Measurements from ENCODE around the gene PCDHA6. TPM values are rescaled to one million over a fixed set of nuclear protein-coding genes. Genes with fewer than 3 reads are reported as not detected.
"Not testable (repeated sequence)": the region's sequence is repeated elsewhere in the genome, so short reads cannot be mapped to it uniquely, and the experiment has no call there.

Gene PCDHA6
- total RNA-seq, 2 experiments from 2014 or later = not detected

DNA sequence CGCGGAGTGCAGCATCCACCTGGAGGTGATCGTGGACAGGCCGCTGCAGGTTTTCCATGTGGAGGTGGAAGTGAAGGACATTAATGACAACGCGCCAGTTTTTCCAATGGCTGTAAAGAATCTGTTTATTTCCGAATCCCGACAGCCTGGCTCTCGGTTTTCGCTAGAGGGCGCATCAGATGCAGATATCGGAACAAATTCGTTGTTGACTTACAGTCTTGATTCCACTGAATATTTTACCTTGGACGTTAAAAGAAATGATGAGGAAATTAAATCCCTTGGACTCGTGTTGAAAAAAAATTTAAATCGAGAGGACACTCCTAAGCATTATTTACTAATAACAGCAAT lies 26.3 kb upstream of the PCDHA6 start:
- no peaks in the 10 kb centered on the region for H3K9me2 ChIP-seq (ENCODE audit: insufficient read depth, low read length)
- BruUV-seq (replicated peaks) = no TSS peak
- intact Hi-C loops (cut with micrococcal nuclease; ENCODE audit: unreplicated experiment) = no loop called here
- no peak overlapping the region for H3K4me2 ChIP-seq (ENCODE audit: low read length)
- ChIA-PET CTCF (ENCODE audit: unreplicated experiment) (no interaction called here), POLR2A (no interaction called here)
- H3K9me3 ChIP-seq (ENCODE audit: low read length) = no peaks in the 10 kb centered on the region
- TF ChIP-seq EZH2phosphoT487 (IDR thresholded peaks at IDR 0.05; ENCODE audit: borderline replicate concordance, low read depth, low read length) = no peak
- TF ChIP-seq, protein P1, sequence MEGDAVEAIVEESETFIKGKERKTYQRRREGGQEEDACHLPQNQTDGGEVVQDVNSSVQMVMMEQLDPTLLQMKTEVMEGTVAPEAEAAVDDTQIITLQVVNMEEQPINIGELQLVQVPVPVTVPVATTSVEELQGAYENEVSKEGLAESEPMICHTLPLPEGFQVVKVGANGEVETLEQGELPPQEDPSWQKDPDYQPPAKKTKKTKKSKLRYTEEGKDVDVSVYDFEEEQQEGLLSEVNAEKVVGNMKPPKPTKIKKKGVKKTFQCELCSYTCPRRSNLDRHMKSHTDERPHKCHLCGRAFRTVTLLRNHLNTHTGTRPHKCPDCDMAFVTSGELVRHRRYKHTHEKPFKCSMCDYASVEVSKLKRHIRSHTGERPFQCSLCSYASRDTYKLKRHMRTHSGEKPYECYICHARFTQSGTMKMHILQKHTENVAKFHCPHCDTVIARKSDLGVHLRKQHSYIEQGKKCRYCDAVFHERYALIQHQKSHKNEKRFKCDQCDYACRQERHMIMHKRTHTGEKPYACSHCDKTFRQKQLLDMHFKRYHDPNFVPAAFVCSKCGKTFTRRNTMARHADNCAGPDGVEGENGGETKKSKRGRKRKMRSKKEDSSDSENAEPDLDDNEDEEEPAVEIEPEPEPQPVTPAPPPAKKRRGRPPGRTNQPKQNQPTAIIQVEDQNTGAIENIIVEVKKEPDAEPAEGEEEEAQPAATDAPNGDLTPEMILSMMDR (conservative IDR thresholded peaks at IDR 0.05; ENCODE audit: low read length) = no peak
- no peaks in the 10 kb centered on the region for H3K4me1 ChIP-seq (ENCODE audit: insufficient read depth, low read length, poor library complexity, severe bottlenecking)
- no peak overlapping the region for H3K27ac ChIP-seq (ENCODE audit: low read depth, low read length, poor library complexity, severe bottlenecking)
- no peaks in the 10 kb centered on the region for H3K36me3 ChIP-seq (ENCODE audit: insufficient read depth, low read length)
- no peaks in the 10 kb centered on the region for H4K20me1 ChIP-seq (ENCODE audit: insufficient read depth, low read length)
- DNase-seq (ENCODE audit: low spot score) = no peak
- no peak overlapping the region for H3K4me3 ChIP-seq (ENCODE audit: low read depth, low read length, poor library complexity, severe bottlenecking)
- no peaks in the 10 kb centered on the region for H3K79me2 ChIP-seq (ENCODE audit: insufficient read depth, low read depth, low read length)
- H2AFZ ChIP-seq (ENCODE audit: low read length) = no peak overlapping the region

DNA sequence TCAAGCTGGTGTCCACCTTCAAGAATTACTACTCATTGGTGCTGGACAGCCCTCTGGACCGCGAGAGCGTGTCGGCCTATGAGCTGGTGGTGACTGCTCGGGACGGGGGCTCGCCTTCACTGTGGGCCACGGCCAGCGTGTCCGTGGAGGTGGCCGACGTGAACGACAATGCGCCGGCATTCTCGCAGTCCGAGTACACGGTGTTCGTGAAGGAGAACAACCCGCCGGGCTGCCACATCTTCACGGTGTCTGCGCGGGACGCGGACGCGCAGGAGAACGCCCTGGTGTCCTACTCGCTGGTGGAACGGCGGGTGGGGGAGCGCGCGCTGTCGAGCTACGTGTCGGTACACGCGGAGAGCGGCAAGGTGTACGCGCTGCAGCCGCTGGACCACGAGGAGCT lies 25.4 kb upstream of the PCDHA6 start:
- H4K20me1 ChIP-seq (ENCODE audit: insufficient read depth, low read length); H3K4me2 ChIP-seq (ENCODE audit: low read length); H3K4me3 ChIP-seq (ENCODE audit: low read depth, low read length, poor library complexity, severe bottlenecking); DNase-seq (ENCODE audit: low spot score); H3K79me2 ChIP-seq (ENCODE audit: insufficient read depth, low read depth, low read length); intact Hi-C loops (cut with micrococcal nuclease; ENCODE audit: unreplicated experiment); H3K9me3 ChIP-seq (ENCODE audit: low read length); H3K27ac ChIP-seq (ENCODE audit: low read depth, low read length, poor library complexity, severe bottlenecking); H2AFZ ChIP-seq (ENCODE audit: low read length); BruUV-seq (replicated peaks); H3K9me2 ChIP-seq (ENCODE audit: insufficient read depth, low read length); H3K4me1 ChIP-seq (ENCODE audit: insufficient read depth, low read length, poor library complexity, severe bottlenecking); POLR2A ChIA-PET; H3K36me3 ChIP-seq (ENCODE audit: insufficient read depth, low read length); CTCF ChIA-PET (ENCODE audit: unreplicated experiment): not testable (repeated sequence)

DNA sequence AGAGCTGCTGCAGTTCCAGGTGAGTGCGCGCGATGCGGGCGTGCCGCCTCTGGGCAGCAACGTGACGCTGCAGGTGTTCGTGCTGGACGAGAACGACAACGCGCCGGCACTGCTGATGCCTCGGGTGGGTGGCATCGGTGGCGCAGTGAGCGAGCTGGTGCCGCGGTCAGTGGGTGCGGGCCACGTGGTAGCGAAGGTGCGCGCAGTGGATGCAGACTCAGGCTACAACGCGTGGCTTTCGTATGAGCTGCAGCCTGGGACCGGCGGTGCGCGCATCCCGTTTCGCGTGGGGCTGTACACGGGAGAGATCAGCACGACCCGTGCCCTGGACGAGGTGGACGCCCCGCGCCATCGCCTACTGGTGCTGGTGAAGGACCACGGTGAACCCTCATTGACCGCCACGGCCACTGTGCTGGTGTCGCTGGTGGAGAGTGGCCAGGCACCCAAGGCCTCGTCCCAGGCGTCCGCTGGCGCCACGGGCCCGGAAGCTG lies 24.9 kb upstream of the PCDHA6 start:
- H3K4me1 ChIP-seq (ENCODE audit: insufficient read depth, low read length, poor library complexity, severe bottlenecking) = no peaks in the 10 kb centered on the region
- no peaks in the 10 kb centered on the region for H4K20me1 ChIP-seq (ENCODE audit: insufficient read depth, low read length)
- BruUV-seq (replicated peaks) = no TSS peak
- no peaks in the 10 kb centered on the region for H3K36me3 ChIP-seq (ENCODE audit: insufficient read depth, low read length)
- no peaks in the 10 kb centered on the region for H3K9me2 ChIP-seq (ENCODE audit: insufficient read depth, low read length)
- TF ChIP-seq EZH2phosphoT487 (IDR thresholded peaks at IDR 0.05; ENCODE audit: borderline replicate concordance, low read depth, low read length) = no peak
- TF ChIP-seq, protein P1 (conservative IDR thresholded peaks at IDR 0.05; ENCODE audit: low read length) = no peak
- no peaks in the 10 kb centered on the region for H3K9me3 ChIP-seq (ENCODE audit: low read length)
- no peak overlapping the region for H3K4me2 ChIP-seq (ENCODE audit: low read length)
- no peaks in the 10 kb centered on the region for H3K79me2 ChIP-seq (ENCODE audit: insufficient read depth, low read depth, low read length)
- H3K4me3 ChIP-seq (ENCODE audit: low read depth, low read length, poor library complexity, severe bottlenecking) = no peak overlapping the region
- intact Hi-C loops (cut with micrococcal nuclease; ENCODE audit: unreplicated experiment) = no loop called here
- CTCF ChIA-PET (ENCODE audit: unreplicated experiment) = no interaction called here
- DNase-seq (ENCODE audit: low spot score) = no peak
- no peak overlapping the region for H3K27ac ChIP-seq (ENCODE audit: low read depth, low read length, poor library complexity, severe bottlenecking)
- no peak overlapping the region for H2AFZ ChIP-seq (ENCODE audit: low read length)
- POLR2A ChIA-PET = no interaction called here
